Natural killer cell (primary cell): ENCODE measurements around the gene TTC34. TPM values are rescaled to one million over a fixed set of nuclear protein-coding genes. Genes with fewer than 3 reads are reported as not detected.

Source experiments
- ATAC-seq, 3 donors: fragments of 150-1000 bp in 2 of 3; fragments of 200-7000 bp in 1 of 3; cut with Tn5 transposase; 1 replicate in 1 of 3; 2 replicates in 2 of 3; pipeline ENCODE4 v1.10.0; 2021; ENCODE audit warnings: mild to moderate bottlenecking in 2 of 3, moderate library complexity in 2 of 3
- DNase-seq, 2 donors: peaks; one replicate each; pipeline versions ENCODE4 v3.0.0 to v3.0.0-alpha.2; 2013 to 2021; ENCODE audit warnings: mixed read lengths in 1 of 2
- H3K27ac ChIP-seq: one replicate; pipeline ENCODE4 v1.5.1; 2013; ENCODE audit warnings: mild to moderate bottlenecking, low read length
- H3K27me3 ChIP-seq: one replicate; pipeline ENCODE4 v1.6.1; 2013; ENCODE audit warnings: low read length; ENCODE audit not compliant: control insufficient read depth, insufficient read depth
- H3K36me3 ChIP-seq: one replicate; pipeline ENCODE4 v1.6.1; 2013; ENCODE audit warnings: low read length; ENCODE audit not compliant: control insufficient read depth, insufficient read depth
- H3K4me1 ChIP-seq: one replicate; pipeline ENCODE4 v1.6.1; 2013; ENCODE audit warnings: low read length; ENCODE audit not compliant: control insufficient read depth, insufficient read depth
- H3K4me3 ChIP-seq: one replicate; pipeline ENCODE4 v1.5.1; 2013; ENCODE audit warnings: low read length
- H3K9me3 ChIP-seq: one replicate; pipeline ENCODE4 v1.6.1; 2013; ENCODE audit warnings: low read length; ENCODE audit not compliant: control insufficient read depth, insufficient read depth
- H3K27ac Mint-ChIP-seq, 2 donors: one replicate each; pipeline ENCODE4 v1.8.0; 2022; ENCODE audit warnings: mild to moderate bottlenecking in 2 of 2, mixed read lengths in 2 of 2, moderate library complexity in 1 of 2
- H3K27me3 Mint-ChIP-seq, 2 donors: one replicate each; pipeline ENCODE4 v1.8.0; 2022; ENCODE audit warnings: low read depth in 2 of 2, mixed read lengths in 2 of 2
- H3K36me3 Mint-ChIP-seq: one replicate; pipeline ENCODE4 v1.8.0; 2022; ENCODE audit warnings: mixed read lengths
- H3K4me1 Mint-ChIP-seq, 2 donors: one replicate each; pipeline ENCODE4 v1.8.0; 2022; ENCODE audit warnings: mixed read lengths in 2 of 2
- H3K4me3 Mint-ChIP-seq: one replicate; pipeline ENCODE4 v1.8.0; 2022; ENCODE audit warnings: mild to moderate bottlenecking, moderate library complexity, mixed read lengths
- H3K9me3 Mint-ChIP-seq, 2 donors: one replicate each; pipeline ENCODE4 v1.8.0; 2022; ENCODE audit warnings: mixed read lengths in 2 of 2
- WGBS: methylation state at CpG from one replicate; pipeline ENCODE4 v1.1.7; 2013; ENCODE audit warnings: missing lambda C conversion rate; ENCODE audit not compliant: insufficient coverage; 5-methylcytosine and 5-hydroxymethylcytosine counted together
- intact Hi-C: fragments of 100-400 bp; cut with micrococcal nuclease; formaldehyde crosslinking; loops from one replicate; pipeline ENCODE4 v1.14.2; 2022
- total RNA-seq, 4 donors: library from RNA; stranded (reverse); fragments of 120-200 nt in 1 of 4; gene quantifications; one replicate each; pipeline versions ENCODE4 v1.2.3 to v1.2.4, GENCODE V29; 2013 to 2022
- TF ChIP-seq, protein P1 (sequence below): fragments of 200-600 bp; IDR thresholded peaks from one replicate; pipeline ENCODE4 v1.8.0; 2022; ENCODE audit warnings: antibody characterized with exemption

The TTC34 gene
- total RNA-seq, 3 donors from 2014 or later (not counting 1 experiment from before 2014, with no cell fraction given), result 0.80 to 1.4 (median 1.2) TPM

DNA sequence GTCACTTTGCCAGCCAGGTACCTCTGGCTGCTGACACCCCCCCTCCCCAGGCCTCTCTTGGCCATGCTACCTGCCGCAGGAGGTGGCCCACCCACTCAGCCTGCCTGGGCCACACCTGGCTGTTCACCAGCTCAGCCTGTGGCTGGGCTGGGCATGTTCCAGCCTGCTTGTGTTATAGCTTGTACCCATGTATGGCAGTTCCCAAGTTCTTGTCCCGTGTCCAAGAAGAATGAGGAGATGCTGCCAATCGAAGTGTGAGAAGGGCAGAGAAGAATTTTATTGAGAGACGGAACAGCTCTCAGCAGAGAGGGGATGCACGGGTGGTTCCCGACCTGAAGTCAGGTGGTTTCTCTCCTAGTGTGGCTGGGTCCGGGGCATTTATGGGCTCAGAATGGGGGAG, 164.8 kb downstream of the TTC34 start:
- H3K27me3 Mint-ChIP-seq, result peaks cover 0 to 4% of the 10 kb centered on the region in 2 donors
- Histone ChIP-seq H3K9me3 (peaks cover 5% of the 10 kb centered on the region), H3K4me1 (peaks cover 6% of the 10 kb centered on the region), H3K36me3 (no peaks in the 10 kb centered on the region), H3K4me3 (no peak overlapping the region), H3K27ac (no peak overlapping the region), H3K27me3 (peaks cover 3% of the 10 kb centered on the region)
- no peaks in the 10 kb centered on the region for H3K4me1 Mint-ChIP-seq
- TF ChIP-seq, protein P1, sequence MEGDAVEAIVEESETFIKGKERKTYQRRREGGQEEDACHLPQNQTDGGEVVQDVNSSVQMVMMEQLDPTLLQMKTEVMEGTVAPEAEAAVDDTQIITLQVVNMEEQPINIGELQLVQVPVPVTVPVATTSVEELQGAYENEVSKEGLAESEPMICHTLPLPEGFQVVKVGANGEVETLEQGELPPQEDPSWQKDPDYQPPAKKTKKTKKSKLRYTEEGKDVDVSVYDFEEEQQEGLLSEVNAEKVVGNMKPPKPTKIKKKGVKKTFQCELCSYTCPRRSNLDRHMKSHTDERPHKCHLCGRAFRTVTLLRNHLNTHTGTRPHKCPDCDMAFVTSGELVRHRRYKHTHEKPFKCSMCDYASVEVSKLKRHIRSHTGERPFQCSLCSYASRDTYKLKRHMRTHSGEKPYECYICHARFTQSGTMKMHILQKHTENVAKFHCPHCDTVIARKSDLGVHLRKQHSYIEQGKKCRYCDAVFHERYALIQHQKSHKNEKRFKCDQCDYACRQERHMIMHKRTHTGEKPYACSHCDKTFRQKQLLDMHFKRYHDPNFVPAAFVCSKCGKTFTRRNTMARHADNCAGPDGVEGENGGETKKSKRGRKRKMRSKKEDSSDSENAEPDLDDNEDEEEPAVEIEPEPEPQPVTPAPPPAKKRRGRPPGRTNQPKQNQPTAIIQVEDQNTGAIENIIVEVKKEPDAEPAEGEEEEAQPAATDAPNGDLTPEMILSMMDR, result no peak
- intact Hi-C loops, result no loop called here
- H3K36me3 Mint-ChIP-seq, result no peaks in the 10 kb centered on the region
- ATAC-seq (no peak), DNase-seq (no peak)
- WGBS, result 93% methylated on average over 7 of the region's 7 CpGs
- no peak overlapping the region for H3K27ac Mint-ChIP-seq
- no peaks in the 10 kb centered on the region for H3K9me3 Mint-ChIP-seq
- H3K4me3 Mint-ChIP-seq, result no peak overlapping the region

DNA sequence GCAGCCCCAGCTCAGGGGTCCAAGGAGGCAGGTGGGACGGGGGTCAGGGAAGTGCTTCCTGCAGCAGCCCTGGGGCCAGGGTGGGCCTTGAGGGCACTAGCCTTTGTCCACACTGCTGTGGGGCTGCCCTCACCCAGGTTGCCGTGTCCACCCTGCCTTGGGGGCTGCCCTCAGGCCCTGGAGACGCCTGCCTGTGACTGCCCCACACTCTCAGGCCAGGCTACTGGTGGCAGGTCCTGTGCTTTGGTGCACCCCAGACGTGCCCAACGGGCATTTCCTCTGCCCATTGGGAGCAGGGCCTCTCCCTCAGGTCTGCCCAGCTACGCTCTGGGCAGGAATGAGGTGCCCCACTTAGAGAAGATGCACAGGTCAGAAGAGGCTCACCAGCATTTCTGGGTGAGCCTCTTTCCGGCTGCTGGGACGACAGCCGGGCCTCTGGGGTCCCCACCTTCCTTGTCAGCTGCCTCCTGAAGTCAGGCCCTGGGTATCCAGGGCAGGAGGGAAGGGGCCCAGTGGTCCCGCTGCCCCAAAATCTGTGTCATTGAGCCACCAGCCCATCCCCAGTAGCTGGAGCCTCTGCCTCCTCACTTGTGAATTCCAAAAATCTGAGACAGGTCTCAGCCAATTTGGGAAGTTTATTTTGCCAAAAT, 166.0 kb downstream of the TTC34 start:
- DNase-seq, result no peak
- no peak overlapping the region for H3K4me3 ChIP-seq
- H3K4me1 Mint-ChIP-seq, result no peaks in the 10 kb centered on the region
- no peak overlapping the region for H3K4me3 Mint-ChIP-seq
- no peak for ATAC-seq
- no peak overlapping the region for H3K27ac Mint-ChIP-seq
- no peaks in the 10 kb centered on the region for H3K36me3 Mint-ChIP-seq
- H3K4me1 ChIP-seq, result no peaks in the 10 kb centered on the region
- no peaks in the 10 kb centered on the region for H3K36me3 ChIP-seq
- TF ChIP-seq, protein P1, result no peak
- H3K9me3 Mint-ChIP-seq, result no peaks in the 10 kb centered on the region
- H3K27ac ChIP-seq, result no peak overlapping the region
- intact Hi-C loops, result no loop called here
- peaks cover 0 to 7% of the 10 kb centered on the region in 2 donors for H3K27me3 Mint-ChIP-seq
- peaks cover 3% of the 10 kb centered on the region for H3K27me3 ChIP-seq
- peaks cover 5% of the 10 kb centered on the region for H3K9me3 ChIP-seq
- 84% methylated on average over 10 of the region's 10 CpGs for WGBS

GRCh38 chr1:2633936-2634491, 167.5 kb downstream of the TTC34 start:
- Histone ChIP-seq H3K36me3 (no peaks in the 10 kb centered on the region), H3K9me3 (peaks cover 5% of the 10 kb centered on the region), H3K4me1 (no peaks in the 10 kb centered on the region), H3K4me3 (no peak overlapping the region), H3K27ac (no peak overlapping the region), H3K27me3 (peaks cover 8% of the 10 kb centered on the region)
- ATAC-seq (no peak), DNase-seq (no peak)
- Mint-ChIP-seq H3K4me3 (no peak overlapping the region), H3K9me3 (no peaks in the 10 kb centered on the region), H3K36me3 (no peaks in the 10 kb centered on the region), H3K27me3 (peaks cover 0 to 10% of the 10 kb centered on the region in 2 donors), H3K27ac (no peak overlapping the region), H3K4me1 (no peaks in the 10 kb centered on the region)
- TF ChIP-seq, protein P1, result no peak
- WGBS, result 82% methylated on average over 8 of the region's 8 CpGs
- intact Hi-C loops, result no loop called here
